ENCODE results near the gene HOXA10.

Gene HOXA10

GRCh38 chr7:27188386-27189294 lies 14.5 kb upstream of the HOXA10 start:
- Histone ChIP-seq H3K36me3 (ENCODE audit: insufficient read depth) (no peaks in the 10 kb centered on the region), H3K4me2 (no peak overlapping the region), H4K20me1 (ENCODE audit: insufficient read depth) (no peaks in the 10 kb centered on the region), H3K4me3 (IDR thresholded peaks at IDR 0.05; ENCODE audit: insufficient read depth, low read depth, low read length) (no peak overlapping the region), H3K27me3 (ENCODE audit: insufficient read depth, low read depth) (peaks cover 12% of the 10 kb centered on the region; the same call in 1 of the 2 replicates), H3K27ac (no peak overlapping the region), H3K79me2 (ENCODE audit: insufficient read depth, low read depth) (no peaks in the 10 kb centered on the region), H3K9ac (no peak overlapping the region), H2AFZ (ENCODE audit: low read depth) (no peak overlapping the region), H3K4me1 (ENCODE audit: low read depth, poor library complexity, severe bottlenecking) (peaks cover 8% of the 10 kb centered on the region)
- no peak for TF ChIP-seq CTCF (conservative IDR thresholded peaks at IDR 0.05; ENCODE audit: low read depth, low read length)

GRCh38 chr7:27187475-27188385 lies 13.6 kb upstream of the HOXA10 start:
- peak overlapping the region; percentile 31; the same call in 1 of the 2 replicates for H2AFZ ChIP-seq (ENCODE audit: low read depth)
- peak overlapping the region; percentile 32; the same call in 1 of the 2 replicates for H3K4me2 ChIP-seq
- H3K4me3 ChIP-seq (IDR thresholded peaks at IDR 0.05; ENCODE audit: insufficient read depth, low read depth, low read length), result no peak overlapping the region

GRCh38 chr7:27186668-27187474 lies 12.8 kb upstream of the HOXA10 start:
- Histone ChIP-seq H3K4me3 (IDR thresholded peaks at IDR 0.05; ENCODE audit: insufficient read depth, low read depth, low read length) (no peak overlapping the region), H3K27me3 (ENCODE audit: insufficient read depth, low read depth) (peaks cover 12% of the 10 kb centered on the region; the same call in 1 of the 2 replicates)

More at GRCh38 chr7:27187475-27188385, 13.6 kb upstream of the HOXA10 start:
- Histone ChIP-seq H3K27me3 (ENCODE audit: insufficient read depth, low read depth) (peaks cover 12% of the 10 kb centered on the region; the same call in 1 of the 2 replicates), H3K36me3 (ENCODE audit: insufficient read depth) (no peaks in the 10 kb centered on the region), H3K27ac (no peak overlapping the region), H3K9ac (no peak overlapping the region), H3K4me1 (ENCODE audit: low read depth, poor library complexity, severe bottlenecking) (peaks cover 8% of the 10 kb centered on the region), H4K20me1 (ENCODE audit: insufficient read depth) (no peaks in the 10 kb centered on the region), H3K79me2 (ENCODE audit: insufficient read depth, low read depth) (no peaks in the 10 kb centered on the region)
- no peak for TF ChIP-seq CTCF (conservative IDR thresholded peaks at IDR 0.05; ENCODE audit: low read depth, low read length)

More at GRCh38 chr7:27186668-27187474, 12.8 kb upstream of the HOXA10 start:
- H3K79me2 ChIP-seq (ENCODE audit: insufficient read depth, low read depth), result no peaks in the 10 kb centered on the region
- H3K9ac ChIP-seq, result no peak overlapping the region
- no peaks in the 10 kb centered on the region for H4K20me1 ChIP-seq (ENCODE audit: insufficient read depth)
- no peak overlapping the region for H3K4me2 ChIP-seq
- peaks cover 8% of the 10 kb centered on the region for H3K4me1 ChIP-seq (ENCODE audit: low read depth, poor library complexity, severe bottlenecking)
- TF ChIP-seq CTCF (conservative IDR thresholded peaks at IDR 0.05; ENCODE audit: low read depth, low read length), result no peak
- H3K27ac ChIP-seq, result no peak overlapping the region
- H2AFZ ChIP-seq (ENCODE audit: low read depth), result no peak overlapping the region
- H3K36me3 ChIP-seq (ENCODE audit: insufficient read depth), result no peaks in the 10 kb centered on the region
